Adrenal gland (tissue), 12 donors: ENCODE measurements around the gene CHI3L1. TPM values are rescaled to one million over a fixed set of nuclear protein-coding genes. Genes with fewer than 3 reads are reported as not detected.

Experiments
- DNase-seq, 7 donors: peaks; one replicate each; pipeline ENCODE4 v3.0.0-alpha.2; 2019 to 2020
- H3K27ac ChIP-seq, 5 donors: fragments of 200-600 bp; sonication (generic) in 4 of 5; 1 replicate in 3 of 5; 2 replicates in 2 of 5; pipeline versions ENCODE4 v1.5.1 to v1.8.0; 2016 to 2020; ENCODE audit warnings: mild to moderate bottlenecking in 1 of 5
- H3K27me3 ChIP-seq: fragments of 200-600 bp; 2 replicates; pipeline ENCODE4 v1.8.0; 2021
- H3K36me3 ChIP-seq, 2 donors: fragments of 200-600 bp; replicated peaks in 1 of 2; 1 replicate in 1 of 2; 2 replicates in 1 of 2; pipeline versions ENCODE4 v1.5.1 to v1.8.0; 2018 to 2022
- H3K4me1 ChIP-seq, 2 donors: fragments of 200-600 bp; replicated peaks in 1 of 2; 1 replicate in 1 of 2; 2 replicates in 1 of 2; pipeline versions ENCODE4 v1.5.1 to v1.8.0; 2018 to 2021
- H3K4me3 ChIP-seq, 4 donors: fragments of 200-600 bp; sonication (generic) in 3 of 4; one replicate each; pipeline ENCODE4 v1.5.1; 2016 to 2018
- H3K9me3 ChIP-seq, 3 donors: fragments of 200-600 bp; sonication (generic) in 1 of 3; replicated peaks in 1 of 3; 1 replicate in 2 of 3; 2 replicates in 1 of 3; pipeline versions ENCODE4 v1.5.1 to v1.8.0; 2016 to 2021
- POLR2A ChIP-seq, 2 donors: fragments of 450-650 bp; IDR thresholded peaks; one replicate each; pipeline ENCODE4 v1.6.1; 2017; ENCODE audit warnings: antibody characterized with exemption in 2 of 2, mild to moderate bottlenecking in 2 of 2, moderate library complexity in 1 of 2
- WGBS, 4 donors: extraction: QIAGEN DNeasy Blood & Tissue Kit in 2 of 4; methylation state at CpG; one replicate each; pipeline versions ENCODE4 v1.1.5 to v1.1.7; 2013 to 2017; 5-methylcytosine and 5-hydroxymethylcytosine counted together
- intact Hi-C, 2 donors: fragments of 100-400 bp; cut with DNase I; formaldehyde crosslinking; loops; one replicate each; pipeline versions ENCODE4 v1.14.1 to v1.15.0; 2022 to 2023
- polyA plus RNA-seq, 3 donors: library from polyadenylated mRNA; stranded (reverse); fragments of 200-250 nt in 2 of 3; fragments of 350-450 nt in 1 of 3; fragmentation: Illumina TruSeq in 1 of 3; extraction: RNeasy Lipid Tissue Mini Kit (QIAGEN cat#74804) in 1 of 3; gene quantifications; one replicate each; pipeline ENCODE4 v1.2.3, GENCODE V29; 2013 to 2014
- total RNA-seq, 9 donors: library from RNA; depleted of rRNA in 4 of 9; stranded (reverse); fragments of >200 nt in 4 of 9; fragments of 120-200 nt in 1 of 9; fragmentation: NEBNext Ultra II Directional in 1 of 9; extraction: Animal tissue kit (Norgen Biotek cat#: 25700) in 1 of 9; gene quantifications; one replicate each; pipeline versions ENCODE4 v1.1.0 to v1.2.4, GENCODE V29; 2013 to 2023
- TF ChIP-seq, protein P1 (sequence below), 6 experiments: fragments of 450-650 bp in 4 of 6; fragments of 200-600 bp in 2 of 6; sonication (generic) in 1 of 6; IDR thresholded peaks; 1 replicate in 5 of 6; 2 replicates in 1 of 6; pipeline versions ENCODE4 v1.5.1 to v1.8.0; 2016 to 2021; ENCODE audit warnings: antibody characterized with exemption in 6 of 6, mild to moderate bottlenecking in 2 of 6, moderate library complexity in 1 of 6
- donor health status: healthy with polysubstance abuse.
- donor health status: Bipolar disorder and iron deficiency.
- donor health status: DM: yes; HTN: yes; CAD: no.
- donor health status: DM: no; HTN: no; CAD: no.
- donor health status: DM: no; HTN: no; CAD: no.
- donor health status: DM: yes; HTN: yes; CAD: no.

Gene CHI3L1
- total and polyA plus RNA-seq, 12 donors: 0.11 to 19.1 (median 0.74) TPM

- Histone ChIP-seq H3K9me3 (no peaks in the 10 kb centered on the region), H3K36me3 (no peaks in the 10 kb centered on the region), H3K4me3 (no peak overlapping the region), H3K4me1 (peaks cover 0 to 7% of the 10 kb centered on the region in 2 donors), H3K27ac (no peak overlapping the region), H3K27me3 (no peaks in the 10 kb centered on the region)
- intact Hi-C loops: no loop called here
- WGBS, 4 donors: 63 to 71% (median 66%) methylated on average over 9 of the region's 9 CpGs
- no peak for DNase-seq
- TF ChIP-seq, protein P1, sequence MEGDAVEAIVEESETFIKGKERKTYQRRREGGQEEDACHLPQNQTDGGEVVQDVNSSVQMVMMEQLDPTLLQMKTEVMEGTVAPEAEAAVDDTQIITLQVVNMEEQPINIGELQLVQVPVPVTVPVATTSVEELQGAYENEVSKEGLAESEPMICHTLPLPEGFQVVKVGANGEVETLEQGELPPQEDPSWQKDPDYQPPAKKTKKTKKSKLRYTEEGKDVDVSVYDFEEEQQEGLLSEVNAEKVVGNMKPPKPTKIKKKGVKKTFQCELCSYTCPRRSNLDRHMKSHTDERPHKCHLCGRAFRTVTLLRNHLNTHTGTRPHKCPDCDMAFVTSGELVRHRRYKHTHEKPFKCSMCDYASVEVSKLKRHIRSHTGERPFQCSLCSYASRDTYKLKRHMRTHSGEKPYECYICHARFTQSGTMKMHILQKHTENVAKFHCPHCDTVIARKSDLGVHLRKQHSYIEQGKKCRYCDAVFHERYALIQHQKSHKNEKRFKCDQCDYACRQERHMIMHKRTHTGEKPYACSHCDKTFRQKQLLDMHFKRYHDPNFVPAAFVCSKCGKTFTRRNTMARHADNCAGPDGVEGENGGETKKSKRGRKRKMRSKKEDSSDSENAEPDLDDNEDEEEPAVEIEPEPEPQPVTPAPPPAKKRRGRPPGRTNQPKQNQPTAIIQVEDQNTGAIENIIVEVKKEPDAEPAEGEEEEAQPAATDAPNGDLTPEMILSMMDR (IDR thresholded peaks at IDR 0.05): no peak
- TF ChIP-seq POLR2A (IDR thresholded peaks at IDR 0.05): no peak
Observed at GRCh38 chr1:203151362-203152157, 34.9 kb downstream of the CHI3L1 start.

GRCh38 chr1:203150511-203151297, 35.8 kb downstream of the CHI3L1 start:
- 71 to 92% (median 81%) methylated on average over 8 to 9 of the region's 9 CpGs for WGBS, 4 donors

DNA sequence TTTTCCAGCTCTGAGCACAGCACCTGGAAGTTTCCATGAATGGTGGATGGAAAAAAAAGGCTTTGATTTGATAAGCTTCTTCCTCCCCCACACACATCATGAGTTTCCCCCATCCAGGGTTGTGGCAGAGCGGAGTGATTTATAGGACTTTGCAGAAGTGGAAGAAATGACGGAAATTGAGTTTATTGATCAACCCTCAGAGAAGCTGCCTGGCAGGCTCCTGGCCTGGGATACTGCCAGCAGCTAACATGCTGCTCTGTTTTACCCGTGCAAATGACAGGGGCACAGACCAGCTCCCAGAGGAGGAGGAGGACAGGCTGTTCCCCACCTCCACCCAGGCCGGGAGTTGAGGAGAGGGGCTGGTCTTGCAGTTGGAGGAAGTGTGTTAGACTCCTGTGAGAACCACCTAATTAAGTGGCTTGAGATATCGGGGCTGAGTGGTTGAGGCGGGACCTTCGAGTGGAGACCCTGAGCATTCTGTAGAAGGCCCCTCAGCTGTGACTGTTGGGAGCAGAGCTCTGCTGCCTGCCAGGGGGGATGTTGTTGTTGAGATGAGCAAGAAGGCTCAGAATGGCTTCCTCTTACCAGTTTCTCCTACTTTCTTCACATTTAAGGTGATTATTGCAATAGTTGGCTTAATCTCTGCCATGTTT, 37.2 kb downstream of the CHI3L1 start:
- DNase-seq: no peak
- WGBS, 4 donors: 71 to 84% (median 78%) methylated on average over 6 to 7 of the region's 7 CpGs
- Histone ChIP-seq H3K36me3 (no peaks in the 10 kb centered on the region), H3K9me3 (no peaks in the 10 kb centered on the region), H3K27me3 (no peaks in the 10 kb centered on the region), H3K4me1 (peaks cover 0 to 7% of the 10 kb centered on the region in 2 donors), H3K27ac (no peak overlapping the region), H3K4me3 (no peak overlapping the region)
- intact Hi-C loops: no loop called here
- TF ChIP-seq, protein P1 (IDR thresholded peaks at IDR 0.05): no peak
- no peak for TF ChIP-seq POLR2A (IDR thresholded peaks at IDR 0.05)

More at GRCh38 chr1:203150511-203151297, 35.8 kb downstream of the CHI3L1 start:
- no peaks in the 10 kb centered on the region for H3K27me3 ChIP-seq
- H3K9me3 ChIP-seq: no peaks in the 10 kb centered on the region
- H3K36me3 ChIP-seq: no peaks in the 10 kb centered on the region
- peaks cover 0 to 7% of the 10 kb centered on the region in 2 donors for H3K4me1 ChIP-seq
- intact Hi-C loops: no loop called here
- no peak overlapping the region for H3K27ac ChIP-seq
- no peak for DNase-seq
- TF ChIP-seq, protein P1 (IDR thresholded peaks at IDR 0.05): no peak
- TF ChIP-seq POLR2A (IDR thresholded peaks at IDR 0.05): no peak
- no peak overlapping the region for H3K4me3 ChIP-seq

DNA sequence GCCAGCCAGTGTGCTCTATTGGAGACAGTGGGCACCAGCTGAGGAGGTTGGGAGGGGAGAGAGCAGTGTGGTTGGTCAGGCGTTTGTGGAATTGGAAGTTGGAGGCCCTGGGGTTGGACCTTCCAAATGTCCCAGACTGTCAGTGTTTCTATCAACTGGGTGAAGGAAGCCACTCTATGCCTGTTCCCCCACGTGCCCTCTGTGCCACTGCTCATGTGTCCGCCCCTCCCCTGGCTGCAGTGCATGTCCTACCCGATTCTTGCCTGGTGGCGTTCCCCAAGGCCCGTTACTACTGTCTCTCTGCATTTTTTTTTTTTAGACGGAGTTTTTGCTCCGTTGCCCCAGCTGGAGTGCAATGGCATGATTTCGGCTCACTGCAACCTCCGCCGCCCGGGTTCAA, 37.9 kb downstream of the CHI3L1 start:
- 91 to 96% (median 94%) methylated on average over 11 to 12 of the region's 12 CpGs for WGBS, 4 donors
- no peak for DNase-seq
- Histone ChIP-seq H3K36me3 (no peaks in the 10 kb centered on the region), H3K27me3 (no peaks in the 10 kb centered on the region), H3K4me3 (no peak overlapping the region), H3K4me1 (peaks cover 0 to 6% of the 10 kb centered on the region in 2 donors), H3K27ac (no peak overlapping the region), H3K9me3 (no peaks in the 10 kb centered on the region)
- intact Hi-C loops: no loop called here
- TF ChIP-seq POLR2A (IDR thresholded peaks at IDR 0.05): no peak
- TF ChIP-seq, protein P1 (IDR thresholded peaks at IDR 0.05): no peak
